Tibial artery (tissue), 4 donors: Measurements from ENCODE around the gene CHIC2.
"Not testable (repeated sequence)": the region's sequence is repeated elsewhere in the genome, so short reads cannot be mapped to it uniquely, and the experiment has no call there.

ENCODE experiments used
- DNase-seq, 2 donors: peaks; one replicate each; pipeline ENCODE4 v3.0.0-alpha.2; 2019
- H3K27ac ChIP-seq, 2 donors: fragments of 200-600 bp; sonication (generic) in 1 of 2; 1 replicate in 1 of 2; 2 replicates in 1 of 2; pipeline ENCODE4 v1.5.1; 2018 to 2019; ENCODE audit warnings: mild to moderate bottlenecking in 1 of 2
- H3K27me3 ChIP-seq, 2 donors: fragments of 200-600 bp; sonication (generic) in 1 of 2; one replicate each; pipeline versions ENCODE4 v1.5.1 to v1.6.0; 2016 to 2019
- H3K36me3 ChIP-seq, 3 donors: fragments of 200-600 bp; sonication (generic) in 2 of 3; one replicate each; pipeline ENCODE4 v1.5.1; 2016 to 2019; ENCODE audit warnings: mild to moderate bottlenecking in 2 of 3
- H3K4me1 ChIP-seq, 4 donors: fragments of 200-600 bp; sonication (generic) in 2 of 4; 1 replicate in 3 of 4; 2 replicates in 1 of 4; pipeline ENCODE4 v1.5.1; 2016 to 2019
- H3K4me3 ChIP-seq, 2 donors: fragments of 200-600 bp; sonication (generic) in 1 of 2; 1 replicate in 1 of 2; 2 replicates in 1 of 2; pipeline ENCODE4 v1.5.1; 2018 to 2019; ENCODE audit warnings: mild to moderate bottlenecking in 2 of 2
- H3K9me3 ChIP-seq, 3 donors: fragments of 200-600 bp; sonication (generic) in 1 of 3; one replicate each; pipeline ENCODE4 v1.5.1; 2016 to 2019
- CTCF ChIP-seq, 2 experiments: fragments of 200-600 bp in 1 of 2; fragments of 450-650 bp in 1 of 2; IDR thresholded peaks; one replicate each; pipeline ENCODE4 v1.5.1; 2017 to 2019; ENCODE audit warnings: antibody characterized with exemption in 2 of 2, mild to moderate bottlenecking in 1 of 2, moderate library complexity in 1 of 2
- intact Hi-C: fragments of 100-400 bp; cut with DNase I; formaldehyde crosslinking; loops from one replicate; pipeline ENCODE4 v1.15.0; 2023; ENCODE audit warnings: low total_unique reads

The CHIC2 gene

GRCh38 chr4:54055494-54055893 lies 8.9 kb downstream of the CHIC2 start:
- no peak overlapping the region for H3K4me3 ChIP-seq

GRCh38 chr4:54054501-54054900 lies 9.9 kb downstream of the CHIC2 start:
- Histone ChIP-seq H3K27ac (no peak overlapping the region), H3K4me1 (peaks cover 0 to 91% (median 25%) of the 10 kb centered on the region in 4 donors), H3K27me3 (no peaks in the 10 kb centered on the region), H3K9me3 (no peaks in the 10 kb centered on the region), H3K4me3 (no peak overlapping the region), H3K36me3 (no peaks in the 10 kb centered on the region)
- intact Hi-C loops, result no loop called here
- no peak for TF ChIP-seq CTCF (IDR thresholded peaks at IDR 0.05)
- no peak for DNase-seq

More at GRCh38 chr4:54055494-54055893, 8.9 kb downstream of the CHIC2 start:
- Histone ChIP-seq H3K4me1 (peaks cover 0 to 91% (median 20%) of the 10 kb centered on the region in 4 donors), H3K9me3 (no peaks in the 10 kb centered on the region), H3K27ac (no peak overlapping the region), H3K36me3 (no peaks in the 10 kb centered on the region), H3K27me3 (no peaks in the 10 kb centered on the region)
- intact Hi-C loops, result no loop called here
- DNase-seq, result no peak
- no peak for TF ChIP-seq CTCF (IDR thresholded peaks at IDR 0.05)

DNA sequence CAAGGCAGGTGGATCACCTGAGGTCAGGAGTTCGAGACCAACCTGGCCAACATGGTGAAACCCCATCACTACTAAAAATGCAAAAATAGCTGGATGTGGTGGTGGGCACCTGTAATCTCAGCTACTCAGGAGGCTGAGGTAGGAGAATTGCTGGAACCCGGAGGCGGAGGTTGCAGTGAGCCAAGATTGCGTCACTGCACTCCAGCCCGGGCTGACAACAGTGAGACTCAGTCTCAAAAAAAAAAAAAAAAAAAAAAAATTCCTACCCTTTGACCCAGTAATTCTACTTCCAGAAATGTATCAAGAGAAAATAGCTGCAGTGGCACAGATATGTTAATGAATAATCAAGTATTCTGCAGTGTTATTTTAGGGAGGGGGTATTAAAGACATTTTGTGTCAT lies 11.1 kb downstream of the CHIC2 start:
- H3K9me3 ChIP-seq, H3K36me3 ChIP-seq, intact Hi-C loops, H3K4me3 ChIP-seq, H3K27ac ChIP-seq, H3K27me3 ChIP-seq, DNase-seq: not testable (repeated sequence)
- peaks cover 0 to 90% (median 25%) of the 10 kb centered on the region in 4 donors for H3K4me1 ChIP-seq

- peaks cover 0 to 68% (median 16%) of the 10 kb centered on the region in 4 donors for H3K4me1 ChIP-seq
- H3K27me3 ChIP-seq, result no peaks in the 10 kb centered on the region
- no peak for TF ChIP-seq CTCF (IDR thresholded peaks at IDR 0.05)
- intact Hi-C loops, result no loop called here
- H3K9me3 ChIP-seq, result no peaks in the 10 kb centered on the region
- no peak overlapping the region for H3K4me3 ChIP-seq
- H3K27ac ChIP-seq, result no peak overlapping the region
- no peak for DNase-seq
- H3K36me3 ChIP-seq, result peaks cover 6 to 10% (median 10%) of the 10 kb centered on the region in 3 donors
Observed at GRCh38 chr4:54050214-54050904, 14.0 kb downstream of the CHIC2 start.

DNA sequence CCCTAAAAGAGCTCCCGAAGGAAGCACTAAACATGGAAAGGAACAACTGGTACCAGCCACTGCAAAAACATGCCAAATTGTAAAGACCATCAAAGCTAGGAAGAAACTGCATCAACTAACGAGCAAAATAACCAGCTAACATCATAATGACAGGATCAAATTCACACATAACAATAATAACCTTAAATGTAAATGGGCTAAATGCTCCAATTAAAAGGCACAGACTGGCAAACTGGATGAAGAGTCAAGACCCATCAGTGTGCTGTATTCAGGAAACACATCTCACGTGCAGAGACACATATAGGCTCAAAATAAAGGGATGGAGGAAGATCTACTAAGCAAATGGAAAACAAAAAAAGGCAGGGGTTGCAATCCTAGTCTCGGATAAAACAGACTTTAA lies 20.8 kb downstream of the CHIC2 start:
- intact Hi-C loops, H3K27me3 ChIP-seq, H3K9me3 ChIP-seq, DNase-seq, H3K27ac ChIP-seq, H3K4me1 ChIP-seq, H3K4me3 ChIP-seq: not testable (repeated sequence)
- peaks cover 11 to 27% (median 16%) of the 10 kb centered on the region in 3 donors for H3K36me3 ChIP-seq

DNA sequence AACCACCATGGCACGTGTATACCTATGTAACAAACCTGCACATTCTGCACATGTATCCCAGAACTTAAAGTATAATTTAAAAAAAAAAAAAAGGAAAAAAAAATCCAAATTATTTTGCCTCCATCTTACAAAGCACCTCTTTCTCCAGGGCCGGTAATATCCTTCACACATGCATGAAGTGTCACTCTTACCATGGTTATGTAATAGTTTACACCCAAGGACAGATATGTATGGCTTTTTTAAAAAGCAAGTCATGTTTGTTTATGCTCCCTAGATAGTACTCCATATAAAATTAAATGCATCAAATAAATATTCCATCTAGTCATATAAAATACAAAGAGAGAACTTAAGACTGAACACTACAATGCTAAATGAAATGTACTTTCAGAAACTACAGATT lies 22.5 kb downstream of the CHIC2 start:
- DNase-seq, result no peak
- no peak for TF ChIP-seq CTCF (IDR thresholded peaks at IDR 0.05)
- H3K27ac ChIP-seq, result no peak overlapping the region
- no peak overlapping the region for H3K4me3 ChIP-seq
- intact Hi-C loops, result no loop called here
- H3K36me3 ChIP-seq, result peaks cover 3 to 18% (median 12%) of the 10 kb centered on the region in 3 donors
- H3K4me1 ChIP-seq, result peaks cover 0 to 9% (median 0%) of the 10 kb centered on the region in 4 donors
- H3K9me3 ChIP-seq, result no peaks in the 10 kb centered on the region
- no peaks in the 10 kb centered on the region for H3K27me3 ChIP-seq
